ENCODE data around the gene WDR83.

Gene WDR83

DNA sequence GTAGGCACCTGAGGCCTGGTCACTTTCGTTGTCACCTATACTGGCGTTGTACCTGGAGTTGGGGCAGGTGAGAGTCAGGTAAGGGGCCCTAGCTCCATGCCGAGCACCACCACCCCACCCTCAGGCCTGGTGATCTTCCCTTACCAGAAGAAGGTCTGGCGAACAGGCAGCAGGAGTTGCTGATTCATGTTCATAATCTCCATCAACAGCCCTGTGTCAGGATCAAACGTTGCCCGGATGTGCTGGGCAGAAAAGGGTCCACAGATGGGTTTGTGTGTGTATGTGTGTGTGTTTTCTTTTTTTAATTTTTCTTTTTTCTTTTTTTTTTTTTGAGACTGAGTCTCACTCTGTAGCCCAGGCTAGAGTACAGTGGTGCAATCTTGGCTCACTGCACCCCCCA, 14.4 kb upstream of the WDR83 start:
- Histone ChIP-seq H3K4me1 (peaks cover 6% of the 10 kb centered on the region), H3K9me3 (ENCODE audit: control insufficient read depth, low read length) (no peaks in the 10 kb centered on the region), H2AFZ (no peak overlapping the region), H3K4me2 (ENCODE audit: low read length) (no peak overlapping the region), H3K9ac (no peak overlapping the region), H3K27me3 (ENCODE audit: control insufficient read depth, insufficient read depth, low read length) (no peaks in the 10 kb centered on the region), H3K36me3 (ENCODE audit: control insufficient read depth, insufficient read depth, low read length) (no peaks in the 10 kb centered on the region), H3K79me2 (no peaks in the 10 kb centered on the region), H3K27ac (no peak overlapping the region), H3K4me3 (ENCODE audit: low read depth, low read length) (no peak overlapping the region)
- TF ChIP-seq, protein P1, sequence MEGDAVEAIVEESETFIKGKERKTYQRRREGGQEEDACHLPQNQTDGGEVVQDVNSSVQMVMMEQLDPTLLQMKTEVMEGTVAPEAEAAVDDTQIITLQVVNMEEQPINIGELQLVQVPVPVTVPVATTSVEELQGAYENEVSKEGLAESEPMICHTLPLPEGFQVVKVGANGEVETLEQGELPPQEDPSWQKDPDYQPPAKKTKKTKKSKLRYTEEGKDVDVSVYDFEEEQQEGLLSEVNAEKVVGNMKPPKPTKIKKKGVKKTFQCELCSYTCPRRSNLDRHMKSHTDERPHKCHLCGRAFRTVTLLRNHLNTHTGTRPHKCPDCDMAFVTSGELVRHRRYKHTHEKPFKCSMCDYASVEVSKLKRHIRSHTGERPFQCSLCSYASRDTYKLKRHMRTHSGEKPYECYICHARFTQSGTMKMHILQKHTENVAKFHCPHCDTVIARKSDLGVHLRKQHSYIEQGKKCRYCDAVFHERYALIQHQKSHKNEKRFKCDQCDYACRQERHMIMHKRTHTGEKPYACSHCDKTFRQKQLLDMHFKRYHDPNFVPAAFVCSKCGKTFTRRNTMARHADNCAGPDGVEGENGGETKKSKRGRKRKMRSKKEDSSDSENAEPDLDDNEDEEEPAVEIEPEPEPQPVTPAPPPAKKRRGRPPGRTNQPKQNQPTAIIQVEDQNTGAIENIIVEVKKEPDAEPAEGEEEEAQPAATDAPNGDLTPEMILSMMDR (IDR thresholded peaks at IDR 0.05), result no peak

DNA sequence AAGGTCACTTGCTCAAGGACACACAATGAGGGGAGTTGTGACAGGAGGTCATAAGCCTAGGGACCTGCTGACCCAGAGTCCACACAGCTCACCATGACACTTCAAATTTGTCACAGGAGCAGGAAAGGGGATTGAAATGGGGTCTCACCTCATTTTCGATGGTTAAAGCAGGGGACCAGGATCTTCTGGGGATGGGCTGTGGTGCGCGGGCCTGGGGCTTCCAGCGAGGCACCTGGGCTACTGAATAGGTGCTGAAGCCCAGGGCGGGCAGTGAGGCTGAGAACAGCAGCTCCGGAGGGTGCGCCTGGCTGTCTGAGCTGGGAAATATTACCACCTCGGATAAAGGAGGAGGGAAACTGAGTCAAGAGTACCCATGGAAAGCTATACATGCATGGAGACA, 11.1 kb upstream of the WDR83 start:
- H3K36me3 ChIP-seq (ENCODE audit: control insufficient read depth, insufficient read depth, low read length), result no peaks in the 10 kb centered on the region

DNA sequence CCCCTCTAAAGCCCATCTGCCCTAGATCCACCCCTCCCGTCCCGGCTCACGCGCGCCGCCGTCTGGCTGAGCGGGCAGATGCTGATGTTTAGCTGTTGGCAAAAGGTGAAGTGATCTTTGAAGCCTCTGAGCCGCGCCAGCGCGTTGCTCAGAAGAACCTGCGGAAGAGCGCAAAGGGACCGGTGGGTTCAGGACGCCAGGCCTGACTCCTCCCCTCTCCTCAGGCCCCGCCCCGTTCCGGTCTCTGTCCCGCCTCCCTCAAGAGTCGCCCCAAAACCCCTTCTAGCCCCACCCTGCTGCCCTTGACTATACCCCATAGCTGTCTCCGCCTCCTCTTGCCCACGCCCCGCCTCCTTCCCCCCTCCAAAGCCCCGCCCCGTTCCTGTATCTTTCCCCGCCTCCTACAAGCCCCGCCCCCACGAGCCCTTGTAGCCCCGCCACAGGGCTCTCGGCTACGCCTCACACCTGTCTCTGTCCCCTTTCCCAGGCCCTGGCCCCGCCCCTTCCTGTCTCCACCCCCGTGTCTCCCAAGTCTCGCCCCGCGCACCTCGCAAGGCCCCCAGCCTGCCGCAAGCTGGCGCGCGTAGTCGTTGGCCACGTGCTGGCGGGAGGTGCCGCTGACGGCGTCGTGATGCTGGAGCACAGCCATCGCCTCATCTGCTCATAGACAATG, 9.6 kb upstream of the WDR83 start:
- no peaks in the 10 kb centered on the region for H3K27me3 ChIP-seq (ENCODE audit: control insufficient read depth, insufficient read depth, low read length)
- no peaks in the 10 kb centered on the region for H3K79me2 ChIP-seq
- H3K9ac ChIP-seq, result no peak overlapping the region
- H2AFZ ChIP-seq, result no peak overlapping the region
- no peaks in the 10 kb centered on the region for H3K36me3 ChIP-seq (ENCODE audit: control insufficient read depth, insufficient read depth, low read length)
- no peak overlapping the region for H3K4me2 ChIP-seq (ENCODE audit: low read length)
- no peak overlapping the region for H3K4me3 ChIP-seq (ENCODE audit: low read depth, low read length)
- TF ChIP-seq, protein P1 (IDR thresholded peaks at IDR 0.05), result no peak
- no peak overlapping the region for H3K27ac ChIP-seq
- H3K4me1 ChIP-seq, result no peaks in the 10 kb centered on the region
- H3K9me3 ChIP-seq (ENCODE audit: control insufficient read depth, low read length), result no peaks in the 10 kb centered on the region

More for the DNA sequence above, 11.1 kb upstream of the WDR83 start:
- Histone ChIP-seq H3K4me2 (ENCODE audit: low read length) (no peak overlapping the region), H3K9me3 (ENCODE audit: control insufficient read depth, low read length) (no peaks in the 10 kb centered on the region), H3K4me1 (no peaks in the 10 kb centered on the region), H3K27ac (no peak overlapping the region), H3K27me3 (ENCODE audit: control insufficient read depth, insufficient read depth, low read length) (no peaks in the 10 kb centered on the region), H2AFZ (no peak overlapping the region), H3K79me2 (no peaks in the 10 kb centered on the region), H3K4me3 (ENCODE audit: low read depth, low read length) (no peak overlapping the region), H3K9ac (no peak overlapping the region)
- TF ChIP-seq, protein P1 (IDR thresholded peaks at IDR 0.05), result no peak

DNA sequence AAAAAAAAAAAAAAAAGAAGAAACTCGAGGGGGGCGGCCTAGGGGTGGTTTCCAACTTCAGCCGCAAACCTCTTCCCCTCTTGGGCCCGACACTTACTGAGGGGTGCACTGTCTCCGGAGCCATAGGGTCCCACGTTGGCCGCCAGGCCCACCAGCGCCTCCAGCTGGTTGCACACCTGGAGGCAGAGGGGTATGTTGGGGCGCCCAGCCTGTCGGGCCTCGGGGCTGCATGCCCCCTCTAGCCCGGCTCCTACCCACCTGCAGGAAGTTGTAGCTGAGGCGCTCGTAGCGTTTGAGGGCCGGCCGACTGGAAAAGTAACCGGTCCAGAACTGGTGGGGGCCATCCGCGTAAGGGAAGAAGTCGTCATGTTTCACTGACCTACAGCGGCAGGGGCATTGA, 8.6 kb upstream of the WDR83 start:
- H3K9ac ChIP-seq, result no peak overlapping the region
- no peaks in the 10 kb centered on the region for H3K27me3 ChIP-seq (ENCODE audit: control insufficient read depth, insufficient read depth, low read length)
- no peak overlapping the region for H3K4me2 ChIP-seq (ENCODE audit: low read length)
- TF ChIP-seq, protein P1 (IDR thresholded peaks at IDR 0.05), result no peak
- no peaks in the 10 kb centered on the region for H3K9me3 ChIP-seq (ENCODE audit: control insufficient read depth, low read length)
- H3K36me3 ChIP-seq (ENCODE audit: control insufficient read depth, insufficient read depth, low read length), result no peaks in the 10 kb centered on the region
- no peaks in the 10 kb centered on the region for H3K4me1 ChIP-seq
- H3K4me3 ChIP-seq (ENCODE audit: low read depth, low read length), result no peak overlapping the region
- no peak overlapping the region for H3K27ac ChIP-seq
- no peak overlapping the region for H2AFZ ChIP-seq
- H3K79me2 ChIP-seq, result no peaks in the 10 kb centered on the region

DNA sequence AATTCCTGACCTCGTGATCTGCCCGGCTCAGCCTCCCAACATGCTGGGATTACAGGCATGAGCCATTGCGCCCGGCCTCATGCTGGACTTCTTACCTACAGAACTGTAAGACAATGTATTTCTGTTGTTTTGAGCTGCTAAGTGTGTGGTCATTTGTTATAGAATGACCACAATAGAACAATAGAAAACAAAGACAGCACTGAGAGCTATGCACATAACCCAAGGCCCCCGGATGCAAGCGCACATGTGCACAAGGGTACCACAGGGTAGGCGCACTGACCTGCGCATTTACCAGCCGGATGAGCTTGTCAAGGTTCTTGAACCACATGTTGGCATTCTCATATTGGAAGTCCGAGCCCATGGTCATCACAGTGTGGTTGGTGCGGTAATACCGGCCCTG, 5.6 kb upstream of the WDR83 start:
- H3K9ac ChIP-seq, result no peak overlapping the region

More for the DNA sequence above, 5.6 kb upstream of the WDR83 start:
- H3K27me3 ChIP-seq (ENCODE audit: control insufficient read depth, insufficient read depth, low read length), result no peaks in the 10 kb centered on the region
- H3K79me2 ChIP-seq, result no peaks in the 10 kb centered on the region
- H3K4me3 ChIP-seq (ENCODE audit: low read depth, low read length), result no peak overlapping the region
- no peaks in the 10 kb centered on the region for H3K4me1 ChIP-seq
- no peaks in the 10 kb centered on the region for H3K9me3 ChIP-seq (ENCODE audit: control insufficient read depth, low read length)
- H3K4me2 ChIP-seq (ENCODE audit: low read length), result no peak overlapping the region
- TF ChIP-seq, protein P1 (IDR thresholded peaks at IDR 0.05), result no peak
- no peaks in the 10 kb centered on the region for H3K36me3 ChIP-seq (ENCODE audit: control insufficient read depth, insufficient read depth, low read length)
- H2AFZ ChIP-seq, result no peak overlapping the region
- no peak overlapping the region for H3K27ac ChIP-seq

Measured in parathyroid adenoma (tissue), 2 donors.